AML-193 (cell line): ENCODE measurements around the gene COA4.
"Not testable (repeated sequence)": the region's sequence is repeated elsewhere in the genome, so short reads cannot be mapped to it uniquely, and the experiment has no call there.

ENCODE experiments used
- DNase-seq, 2 experiments: peaks; one replicate each; lab custom pipeline; 2025; lab: John Stamatoyannopoulos, UW

COA4 gene

DNA sequence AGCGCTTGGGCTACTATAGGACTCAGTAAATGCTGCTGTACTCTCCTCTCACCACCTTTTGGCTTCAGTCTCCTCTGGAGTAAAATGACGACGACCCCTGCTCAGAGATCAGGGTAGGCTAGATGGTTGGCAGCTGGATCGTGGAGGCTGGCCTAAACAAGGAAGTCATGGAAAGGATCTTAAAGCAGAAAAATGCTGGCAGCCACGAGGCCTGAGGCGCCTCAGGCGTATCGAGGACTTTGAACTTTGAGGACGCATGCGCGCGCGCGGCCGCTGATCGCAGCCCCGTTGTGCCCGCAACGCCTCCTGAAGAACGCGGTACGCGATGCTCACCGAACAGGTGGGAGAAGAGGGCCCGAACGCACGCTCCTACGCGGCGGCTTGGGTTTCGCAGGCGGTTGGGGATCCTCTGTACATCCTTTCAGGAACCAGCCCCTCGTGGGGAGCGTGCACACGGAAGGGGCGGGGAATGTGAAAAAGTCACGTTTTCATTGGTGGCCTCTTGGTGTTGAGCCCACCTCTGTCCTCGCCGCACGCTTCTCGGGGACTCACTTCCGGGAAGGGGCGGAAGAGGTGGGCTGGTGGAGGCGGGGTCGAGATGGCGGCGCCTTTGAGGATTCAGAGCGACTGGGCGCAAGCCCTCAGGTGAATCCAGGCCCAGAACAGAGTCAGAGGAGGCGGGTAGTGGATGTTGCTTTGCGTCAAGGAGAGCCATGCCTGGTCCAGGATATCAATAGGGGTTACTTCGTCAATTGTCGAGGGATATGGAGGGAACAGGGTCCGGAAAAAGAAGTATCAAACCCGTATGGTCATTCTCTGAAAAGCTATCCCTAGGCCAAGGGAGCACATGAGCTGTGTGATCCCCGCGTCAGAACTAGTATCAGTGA lies at the start of gene COA4, which contains the start of gene PAAF1:
Gene COA4 (minus strand): TSS at position 423 of the 887 bp plus-strand sequence. CDS start 3,468 bp downstream, outside the sequence.
Gene PAAF1 (plus strand): TSS at position 576 of the 887 bp plus-strand sequence. CDS start 23 bp downstream, at position 599.
- peak; percentile 93 to 96 for DNase-seq

- DNase-seq = no peak
Measured at GRCh38 chr11:73921180-73921579, 44.5 kb upstream of the COA4 start.

DNA sequence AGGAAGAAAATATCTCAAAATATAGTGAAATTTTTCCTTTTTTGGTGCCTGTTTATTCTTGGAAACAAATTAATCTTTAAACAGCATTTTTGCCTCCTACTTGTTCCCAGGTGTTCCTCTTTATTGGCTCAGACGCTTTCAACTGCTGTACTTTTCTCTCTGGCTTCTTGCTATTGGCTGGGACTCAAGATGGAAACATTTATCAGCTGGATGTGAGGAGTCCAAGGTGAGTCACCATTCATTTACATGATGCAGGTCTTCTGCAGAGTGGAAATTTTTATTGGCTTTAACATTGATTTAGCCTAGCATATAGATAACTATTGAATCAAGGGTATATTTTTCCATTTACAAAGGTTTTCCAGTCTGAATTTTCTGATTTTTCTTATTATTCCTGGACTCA lies 39.8 kb upstream of the COA4 start:
- DNase-seq = no peak

DNA sequence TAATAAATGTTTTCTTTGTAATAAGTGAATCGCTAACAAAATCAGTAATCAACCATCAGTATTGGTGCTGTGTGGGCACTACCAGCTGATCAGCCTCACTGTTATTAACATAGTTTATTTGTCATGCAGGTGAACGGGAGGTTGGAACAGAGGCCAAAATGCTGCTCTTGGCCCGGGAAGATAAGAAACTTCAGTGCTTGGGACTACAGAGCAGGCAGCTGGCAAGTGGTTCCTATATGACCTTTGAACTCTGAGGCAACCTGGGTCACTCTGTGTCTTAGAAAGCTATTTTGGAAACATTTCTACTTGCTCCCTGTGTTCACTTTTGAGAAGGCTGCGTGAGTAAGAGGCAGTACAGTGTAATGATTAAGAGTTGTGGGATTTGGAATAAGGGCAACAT lies 37.6 kb upstream of the COA4 start:
- no peak for DNase-seq

DNA sequence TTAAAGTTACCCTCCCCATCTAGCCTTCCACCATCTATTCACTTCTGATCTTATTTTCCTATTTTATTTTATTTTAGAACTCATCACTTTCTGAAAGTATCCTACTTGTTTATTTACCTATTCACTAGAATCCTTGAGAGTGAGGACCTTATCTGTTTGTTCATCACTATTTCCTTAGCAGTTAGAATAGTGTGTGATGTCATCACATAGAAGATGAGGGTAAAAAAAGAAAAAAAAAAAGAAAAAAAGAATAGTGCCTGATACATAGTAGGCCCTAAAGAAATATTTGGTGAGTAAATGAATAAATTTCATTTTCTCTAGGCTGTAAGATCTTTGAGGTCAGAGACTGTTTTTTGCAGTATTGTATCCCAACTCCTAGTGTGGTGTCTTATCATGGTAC lies 36.8 kb upstream of the COA4 start:
- DNase-seq = no peak

DNA sequence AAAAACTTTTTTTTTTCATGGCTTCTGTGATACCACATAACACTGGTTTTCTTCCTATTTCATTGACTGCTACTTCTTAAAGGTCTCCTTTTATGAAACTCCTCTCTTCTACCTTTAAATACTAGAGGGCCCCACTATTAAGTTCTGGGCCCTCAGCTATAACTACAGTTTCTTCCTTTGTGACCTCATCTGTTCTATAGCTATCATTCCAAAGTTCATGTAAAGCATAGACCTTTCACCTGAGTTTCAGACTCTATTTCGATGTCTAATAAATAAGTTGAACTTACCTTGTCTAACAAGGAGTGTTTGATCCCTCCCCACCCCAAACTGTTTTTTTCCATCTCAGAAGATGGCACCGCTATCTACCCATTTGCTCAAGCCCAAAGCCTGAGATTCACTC lies 35.4 kb upstream of the COA4 start:
- DNase-seq = no peak

GRCh38 chr11:73907191-73907590 lies 30.5 kb upstream of the COA4 start:
- DNase-seq = peak; percentile 5 to 31

GRCh38 chr11:73902303-73902702 lies 25.7 kb upstream of the COA4 start:
- DNase-seq = no peak

- DNase-seq = no peak
Measured at GRCh38 chr11:73894725-73895335, 18.2 kb upstream of the COA4 start.

DNA sequence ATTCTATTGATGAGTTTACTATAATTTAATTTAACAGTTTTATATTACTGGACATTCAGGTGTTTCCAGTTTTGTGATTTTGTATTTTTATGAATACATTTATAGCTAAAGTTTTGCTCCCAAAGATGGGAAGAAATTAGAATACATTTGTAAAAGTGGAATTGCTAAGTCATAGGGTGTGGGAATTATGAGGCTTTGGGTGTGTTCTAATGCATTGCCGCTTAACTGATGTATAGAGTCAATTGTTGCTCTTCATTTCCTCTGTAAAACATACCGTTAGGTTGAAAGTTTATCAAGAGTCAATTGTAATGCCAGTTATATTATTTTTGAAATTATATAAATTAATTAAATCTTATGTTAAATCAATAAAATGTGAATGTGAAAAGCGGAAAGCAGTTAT lies 16.4 kb upstream of the COA4 start:
- DNase-seq = no peak

GRCh38 chr11:73889536-73889935 lies 12.9 kb upstream of the COA4 start:
- no peak for DNase-seq

- DNase-seq = no peak
Measured at GRCh38 chr11:73889019-73889418, 12.4 kb upstream of the COA4 start.

DNA sequence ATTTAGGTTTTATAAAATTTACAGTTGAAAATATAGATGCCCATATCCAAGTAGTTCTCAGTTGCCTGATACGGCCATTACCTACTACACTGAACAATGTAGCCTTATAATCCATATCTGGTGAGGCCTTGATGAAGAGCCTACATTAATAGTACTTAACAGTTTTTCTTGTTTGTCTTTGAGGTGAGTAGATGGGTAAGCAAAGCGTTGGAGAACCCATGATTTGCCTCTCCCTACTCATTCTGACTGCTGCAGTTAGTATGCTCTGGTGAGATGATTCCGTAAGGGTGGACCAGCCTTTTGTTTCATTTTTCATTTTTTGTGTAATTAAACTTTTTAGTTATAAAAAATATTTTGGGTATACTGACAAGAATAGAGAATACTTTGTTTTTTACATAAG lies 11.6 kb upstream of the COA4 start:
- no peak for DNase-seq

DNA sequence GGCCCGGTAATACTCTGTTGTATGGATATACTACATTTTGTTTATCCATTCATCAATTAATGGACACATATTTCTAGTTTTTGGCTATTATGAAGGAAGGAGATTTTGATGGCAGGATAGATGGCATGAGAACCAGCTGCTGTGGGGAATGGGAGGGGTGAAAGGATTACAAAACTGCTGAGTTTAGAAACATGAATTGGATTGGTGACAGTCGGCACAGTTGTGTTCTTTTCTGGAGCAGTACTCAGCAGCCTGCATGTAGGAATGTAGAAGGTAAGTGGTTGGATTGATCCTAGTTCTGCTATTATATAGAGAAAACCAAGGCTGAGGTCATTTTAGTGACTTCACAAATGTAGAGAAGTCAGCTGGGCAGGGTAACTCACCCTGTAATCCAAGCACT lies 7.2 kb upstream of the COA4 start:
- DNase-seq = no peak

GRCh38 chr11:73880449-73880848 lies 3.8 kb upstream of the COA4 start:
- not testable (repeated sequence) for DNase-seq

- no peak for DNase-seq
Measured at GRCh38 chr11:73878771-73879170, 2.1 kb upstream of the COA4 start.

DNA sequence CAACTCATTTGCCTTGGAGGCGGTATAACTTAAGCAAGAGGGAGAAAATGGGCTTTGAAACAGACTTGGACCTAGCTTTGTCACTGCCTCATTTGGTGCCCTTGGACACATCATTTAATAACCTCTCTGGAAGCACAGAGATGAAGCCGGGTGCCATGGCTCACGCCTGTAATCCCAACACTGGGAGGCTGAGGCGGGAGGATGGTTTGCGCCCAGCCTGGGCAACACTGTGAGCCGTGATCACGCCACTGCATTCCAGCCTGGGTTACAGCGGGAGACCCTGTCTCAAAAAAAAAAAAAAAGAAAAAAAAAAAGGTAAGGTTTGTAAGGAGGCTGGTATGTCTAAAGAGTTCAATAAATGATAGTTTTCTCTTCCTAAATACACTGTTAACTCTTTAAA lies 806 bp downstream of the COA4 start:
- no peak for DNase-seq

DNA sequence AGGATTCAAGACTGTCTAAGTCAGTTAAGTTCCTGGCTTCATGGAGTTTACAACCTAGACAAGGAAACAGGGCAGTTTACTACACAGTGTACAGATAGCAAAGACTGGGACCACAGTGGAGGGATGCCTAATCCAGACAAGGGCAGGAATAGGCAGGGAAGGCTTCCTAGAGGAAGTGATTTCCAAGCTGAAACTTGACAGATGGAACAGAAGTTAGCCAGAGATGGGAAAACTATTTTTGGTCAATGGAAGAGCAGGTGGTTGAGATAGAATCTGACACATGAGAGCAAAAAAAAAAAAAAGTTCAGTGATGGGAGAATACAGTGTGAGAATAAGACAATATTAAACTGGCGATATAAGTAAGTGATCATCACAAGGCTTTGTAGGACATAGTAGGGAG lies 1.3 kb downstream of the COA4 start:
- no peak for DNase-seq

- no peak for DNase-seq
Measured at GRCh38 chr11:73872749-73873357, 3.8 kb downstream of the COA4 start.

DNA sequence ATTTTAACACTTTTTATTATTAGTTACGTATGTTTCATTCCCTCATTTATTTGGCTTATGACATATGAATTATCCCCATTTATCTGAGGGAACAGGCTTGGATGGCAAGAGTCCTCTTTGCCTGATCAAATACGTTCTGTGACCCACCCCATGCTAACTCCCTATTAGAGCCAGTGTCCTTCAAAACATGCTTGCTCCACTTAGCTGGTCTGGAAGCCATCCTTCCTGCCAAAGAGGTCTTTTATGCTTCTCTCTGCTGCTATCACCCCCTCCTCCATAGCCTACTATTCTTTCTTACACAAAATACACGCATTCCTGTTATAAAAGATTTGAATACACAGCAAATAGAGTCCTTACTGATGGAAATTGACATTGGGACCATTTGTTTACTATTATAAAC lies 6.4 kb downstream of the COA4 start:
- DNase-seq = no peak

DNA sequence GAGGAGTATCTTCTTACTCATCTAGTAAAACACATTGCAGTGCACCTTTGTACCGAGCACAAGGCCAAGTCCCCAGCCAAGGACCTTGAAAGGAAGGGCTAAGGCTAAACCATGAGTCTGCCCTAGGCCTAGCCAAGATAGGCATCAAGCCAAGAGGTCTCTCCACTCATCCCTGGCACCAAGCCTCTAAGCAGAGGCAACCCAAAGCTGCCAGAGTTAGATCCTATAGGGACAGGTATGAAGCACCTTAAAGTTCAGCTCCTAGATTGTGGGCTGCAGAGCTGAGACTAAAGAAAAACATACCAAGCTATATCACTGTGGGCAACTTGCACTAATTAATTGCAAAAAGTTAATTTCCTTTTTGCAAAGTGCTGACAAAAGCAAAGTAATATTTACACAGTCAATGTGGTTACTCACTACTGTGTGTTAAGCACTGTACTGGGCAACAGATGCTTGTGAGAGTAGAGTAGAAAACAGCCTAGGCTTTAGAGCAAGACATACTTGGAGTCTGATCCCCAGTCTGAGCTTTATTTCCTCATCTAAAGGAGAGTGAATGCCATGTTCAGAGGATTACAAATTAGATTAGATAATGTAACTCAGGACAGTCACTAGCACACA lies 7.2 kb downstream of the COA4 start:
- no peak for DNase-seq

- no peak for DNase-seq
Measured at GRCh38 chr11:73866586-73866996, 10.1 kb downstream of the COA4 start.
